A673 (cell line): ENCODE data around the gene ALKBH4. TPM values are rescaled to one million over a fixed set of nuclear protein-coding genes. Genes with fewer than 3 reads are reported as not detected.

Experiments used
- BruUV-seq: library from RNA; stranded (reverse); fragments of 400-500 nt; replicated peaks from 2 replicates; lab custom pipeline; 2021; lab: Mats Ljungman, UMichigan
- CTCF ChIA-PET: fragments of 300-600 bp; sonication (Branson Sonifier 250); formaldehyde crosslinking; loops from one replicate; lab custom pipeline; 2022; ENCODE audit warnings: antibody characterized with exemption; lab: Charles Lee
- POLR2A ChIA-PET: fragments of 300-600 bp; sonication (Branson Sonifier 250); formaldehyde crosslinking; loops from one replicate; lab custom pipeline; 2022; ENCODE audit warnings: antibody characterized with exemption; ENCODE audit not compliant: low non-redundant PET; lab: Charles Lee
- DNase-seq: peaks from one replicate; pipeline ENCODE4 v3.0.0-alpha.2; 2015; ENCODE audit warnings: low spot score
- H3K27ac ChIP-seq: fragments of 200-600 bp; sonication (generic); 2 replicates; pipeline ENCODE4 v1.5.1; 2016; ENCODE audit warnings: mixed run types, low read depth, mild to moderate bottlenecking, mixed read lengths, antibody characterized with exemption, low read length; ENCODE audit not compliant: poor library complexity, severe bottlenecking
- H3K27me3 ChIP-seq: fragments of 200-600 bp; sonication (generic); replicated peaks from 2 replicates; pipeline ENCODE4 v1.6.1; 2017; ENCODE audit warnings: mixed run types, low read depth, mild to moderate bottlenecking, mixed read lengths, antibody characterized with exemption, low read length; ENCODE audit not compliant: insufficient read depth, poor library complexity
- H3K36me3 ChIP-seq: fragments of 200-600 bp; sonication (generic); 2 replicates; pipeline ENCODE4 v1.6.1; 2016; ENCODE audit warnings: mixed run types, mild to moderate bottlenecking, mixed read lengths, antibody characterized with exemption, low read length; ENCODE audit not compliant: insufficient read depth, poor library complexity, severe bottlenecking
- H3K4me1 ChIP-seq: fragments of 200-600 bp; sonication (generic); 2 replicates; pipeline ENCODE4 v1.6.1; 2017; ENCODE audit warnings: mixed run types, mild to moderate bottlenecking, mixed read lengths, antibody characterized with exemption, low read length; ENCODE audit not compliant: insufficient read depth, poor library complexity, severe bottlenecking
- H3K4me3 ChIP-seq: fragments of 200-600 bp; sonication (generic); 2 replicates; pipeline ENCODE4 v1.5.1; 2016; ENCODE audit warnings: low read depth, mixed run types, mild to moderate bottlenecking, mixed read lengths, low read length; ENCODE audit not compliant: poor library complexity, severe bottlenecking
- H3K9me3 ChIP-seq: fragments of 200-600 bp; sonication (generic); 2 replicates; pipeline ENCODE4 v1.6.1; 2016; ENCODE audit warnings: mixed run types, low read depth, mild to moderate bottlenecking, mixed read lengths, antibody characterized with exemption, low read length; ENCODE audit not compliant: poor library complexity, severe bottlenecking
- EZH2 ChIP-seq: fragments of 200-600 bp; sonication (generic); IDR thresholded peaks from 2 replicates; pipeline ENCODE4 v1.6.1; 2017; ENCODE audit warnings: borderline replicate concordance, low read depth, mild to moderate bottlenecking, mixed read lengths, antibody characterized with exemption, low read length; ENCODE audit not compliant: poor library complexity, severe bottlenecking
- intact Hi-C: fragments of 100-400 bp; cut with micrococcal nuclease; formaldehyde crosslinking; loops from one replicate; pipeline ENCODE4 v1.10.0; 2022; ENCODE audit not compliant: unreplicated experiment
- total RNA-seq: library from RNA; stranded (reverse); gene quantifications from 2 replicates; pipeline ENCODE4 v1.2.3, GENCODE V29; 2021
- TF ChIP-seq, protein P1 (sequence below): fragments of 300-800, 200-600 bp; sonication (generic); conservative IDR thresholded peaks from 2 replicates; pipeline ENCODE4 v1.5.1; 2017; ENCODE audit warnings: low read depth, mild to moderate bottlenecking, antibody characterized with exemption, low read length, moderate library complexity, mixed read lengths

The ALKBH4 gene
- total RNA-seq, 1 experiment from 2014 or later, result 17.0 TPM

DNA sequence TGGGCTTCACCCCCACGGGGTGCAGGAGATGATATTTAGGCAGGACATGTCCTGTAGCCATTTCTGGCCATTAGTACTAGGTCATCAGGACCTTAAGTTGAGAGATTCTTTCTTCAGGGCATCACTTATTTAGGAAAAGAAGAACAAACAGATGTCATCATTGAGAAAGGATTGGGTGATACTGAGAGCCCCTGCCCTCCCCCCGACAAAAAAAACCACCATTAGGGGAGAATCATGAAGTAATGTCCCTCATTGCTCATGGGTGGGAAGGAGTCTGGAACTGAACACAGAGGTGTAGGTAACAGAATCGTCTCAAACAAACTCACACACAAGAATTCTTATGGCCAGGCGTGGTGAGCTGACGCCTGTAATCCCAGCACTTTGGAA is 37.7 kb downstream of the ALKBH4 start:
- H3K27me3 ChIP-seq, result no peaks in the 10 kb centered on the region
- no TSS peak for BruUV-seq

DNA sequence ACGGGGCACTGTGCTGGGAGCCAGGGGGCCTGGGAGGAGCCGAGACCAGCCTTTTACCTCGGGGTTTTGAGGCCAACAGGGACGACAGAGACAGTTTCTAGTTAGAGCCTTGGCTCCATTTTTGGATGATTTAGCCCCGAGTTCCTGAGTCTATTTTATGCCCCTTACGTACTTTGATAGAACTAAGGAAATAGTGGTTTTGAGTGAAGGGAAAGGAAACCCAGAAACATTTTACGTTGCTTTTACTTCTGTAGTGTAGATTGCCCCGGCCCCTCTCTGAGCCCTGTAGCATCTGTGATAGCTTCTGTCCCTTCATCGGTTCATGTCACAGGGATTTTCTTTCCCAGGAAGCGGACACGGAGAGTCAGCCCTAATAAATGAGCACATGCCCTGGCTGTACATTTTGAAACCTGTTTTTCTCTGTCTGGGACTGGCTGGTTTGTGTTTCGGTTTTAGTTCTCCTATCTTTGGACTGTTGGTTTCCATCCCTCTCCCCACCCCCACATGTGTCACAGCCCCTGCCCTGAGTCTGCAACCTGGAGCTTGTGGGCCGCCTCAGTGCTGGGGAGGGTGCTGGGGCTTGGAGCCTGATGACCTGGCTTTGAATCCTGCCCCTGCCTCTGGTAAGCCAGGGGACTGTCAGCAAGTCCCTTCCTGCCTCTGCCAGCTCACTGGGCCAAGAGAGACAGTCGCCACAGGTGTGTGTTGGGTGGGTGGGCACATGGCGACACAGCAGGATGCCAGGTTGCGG is 38.2 kb downstream of the ALKBH4 start:
- Histone ChIP-seq H3K27me3 (no peaks in the 10 kb centered on the region), H3K4me1 (peaks cover 7% of the 10 kb centered on the region), H3K4me3 (no peak overlapping the region), H3K9me3 (no peaks in the 10 kb centered on the region), H3K36me3 (peaks cover 9% of the 10 kb centered on the region), H3K27ac (no peak overlapping the region)
- ChIA-PET CTCF (no interaction called here), POLR2A (no interaction called here)
- DNase-seq, result no peak
- TF ChIP-seq, protein P1, sequence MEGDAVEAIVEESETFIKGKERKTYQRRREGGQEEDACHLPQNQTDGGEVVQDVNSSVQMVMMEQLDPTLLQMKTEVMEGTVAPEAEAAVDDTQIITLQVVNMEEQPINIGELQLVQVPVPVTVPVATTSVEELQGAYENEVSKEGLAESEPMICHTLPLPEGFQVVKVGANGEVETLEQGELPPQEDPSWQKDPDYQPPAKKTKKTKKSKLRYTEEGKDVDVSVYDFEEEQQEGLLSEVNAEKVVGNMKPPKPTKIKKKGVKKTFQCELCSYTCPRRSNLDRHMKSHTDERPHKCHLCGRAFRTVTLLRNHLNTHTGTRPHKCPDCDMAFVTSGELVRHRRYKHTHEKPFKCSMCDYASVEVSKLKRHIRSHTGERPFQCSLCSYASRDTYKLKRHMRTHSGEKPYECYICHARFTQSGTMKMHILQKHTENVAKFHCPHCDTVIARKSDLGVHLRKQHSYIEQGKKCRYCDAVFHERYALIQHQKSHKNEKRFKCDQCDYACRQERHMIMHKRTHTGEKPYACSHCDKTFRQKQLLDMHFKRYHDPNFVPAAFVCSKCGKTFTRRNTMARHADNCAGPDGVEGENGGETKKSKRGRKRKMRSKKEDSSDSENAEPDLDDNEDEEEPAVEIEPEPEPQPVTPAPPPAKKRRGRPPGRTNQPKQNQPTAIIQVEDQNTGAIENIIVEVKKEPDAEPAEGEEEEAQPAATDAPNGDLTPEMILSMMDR, result no peak
- BruUV-seq, result no TSS peak
- intact Hi-C loops, result no loop called here

More for the DNA sequence above, 37.7 kb downstream of the ALKBH4 start:
- H3K4me3 ChIP-seq, result no peak overlapping the region
- TF ChIP-seq EZH2, result no peak
- TF ChIP-seq, protein P1, result no peak
- H3K27ac ChIP-seq, result no peak overlapping the region
- H3K36me3 ChIP-seq, result peaks cover 9% of the 10 kb centered on the region
- intact Hi-C loops, result no loop called here
- H3K4me1 ChIP-seq, result peaks cover 13% of the 10 kb centered on the region
- no peak for DNase-seq
- POLR2A ChIA-PET, result no interaction called here
- CTCF ChIA-PET, result no interaction called here
- no peaks in the 10 kb centered on the region for H3K9me3 ChIP-seq

DNA sequence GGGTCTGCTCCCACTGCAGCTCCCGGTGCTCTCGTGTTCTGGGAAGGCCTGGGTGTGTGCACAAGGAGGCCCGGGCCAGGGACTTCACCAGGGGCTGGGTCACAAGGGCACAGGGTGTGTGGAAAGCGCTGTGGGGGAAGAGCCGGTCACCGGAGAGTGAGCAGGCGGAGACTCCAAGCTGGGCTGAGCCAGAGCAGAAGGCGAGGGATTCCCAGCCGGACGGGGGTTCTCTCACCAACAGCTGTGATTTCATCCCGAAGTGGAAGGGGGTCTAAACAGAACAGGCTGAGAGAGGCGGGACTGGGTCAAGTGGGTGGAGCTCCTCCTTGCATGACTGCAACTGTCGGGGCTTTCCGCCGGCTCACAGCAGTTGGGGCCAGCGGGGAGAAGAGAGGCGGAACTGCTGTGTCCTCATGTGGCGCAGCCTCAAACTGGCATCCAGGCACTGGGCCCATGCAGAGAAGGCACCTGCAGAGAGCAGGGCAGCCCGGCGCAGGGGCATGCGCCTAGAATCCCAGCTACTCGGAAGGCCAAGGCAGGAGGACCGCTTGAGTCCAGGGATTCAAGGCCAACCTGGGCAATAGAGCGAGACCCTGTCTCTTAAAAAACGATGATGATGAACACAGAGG is 38.9 kb downstream of the ALKBH4 start:
- ChIA-PET POLR2A (no interaction called here), CTCF (no interaction called here)
- Histone ChIP-seq H3K9me3 (no peaks in the 10 kb centered on the region), H3K36me3 (peaks cover 14% of the 10 kb centered on the region), H3K4me3 (no peak overlapping the region), H3K27ac (no peak overlapping the region), H3K4me1 (peaks cover under 1% of the 10 kb centered on the region), H3K27me3 (no peaks in the 10 kb centered on the region)
- intact Hi-C loops, result no loop called here
- BruUV-seq, result TSS peak; percentile 74
- no peak for DNase-seq
- no peak for TF ChIP-seq EZH2
- TF ChIP-seq, protein P1, result no peak
